Activated naive CD4-positive, alpha-beta T cell treated with anti-CD3 and anti-CD28 coated beads for 36 hours (primary cell): ENCODE data around the gene OR7A10. TPM values are rescaled to one million over a fixed set of nuclear protein-coding genes. Genes with fewer than 3 reads are reported as not detected.
"Not testable (repeated sequence)": the region's sequence is repeated elsewhere in the genome, so short reads cannot be mapped to it uniquely, and the experiment has no call there.

ENCODE experiments used
- CTCF ChIA-PET: fragments of 350-600 bp; sonication (Branson Sonifier 250); formaldehyde crosslinking; loops from one replicate; lab custom pipeline; 2021; ENCODE audit warnings: antibody characterized with exemption; lab: Charles Lee
- DNase-seq: peaks from one replicate; pipeline ENCODE4 v3.0.0-alpha.2; 2020
- H3K27ac Mint-ChIP-seq: one replicate; pipeline ENCODE4 v1.8.0; 2021; ENCODE audit warnings: mild to moderate bottlenecking, mixed read lengths
- H3K27me3 Mint-ChIP-seq: one replicate; pipeline ENCODE4 v1.8.0; 2021; ENCODE audit warnings: low read depth, mixed read lengths
- H3K36me3 Mint-ChIP-seq: one replicate; pipeline ENCODE4 v1.8.0; 2021; ENCODE audit warnings: low read depth, mixed read lengths
- H3K4me1 Mint-ChIP-seq: one replicate; pipeline ENCODE4 v1.8.0; 2021; ENCODE audit warnings: low read depth, mixed read lengths
- H3K4me3 Mint-ChIP-seq: one replicate; pipeline ENCODE4 v1.8.0; 2021; ENCODE audit warnings: mild to moderate bottlenecking, moderate library complexity, mixed read lengths
- H3K9me3 Mint-ChIP-seq: one replicate; pipeline ENCODE4 v1.8.0; 2021; ENCODE audit warnings: mixed read lengths
- intact Hi-C: fragments of 100-400 bp; cut with micrococcal nuclease; formaldehyde crosslinking; loops from one replicate; pipeline ENCODE4 v1.15.1; 2023
- total RNA-seq, 2 experiments: library from RNA; stranded (reverse); gene quantifications; one replicate each; pipeline ENCODE4 v1.2.3, GENCODE V29; 2021

Gene OR7A10
- total RNA-seq, 2 experiments from 2014 or later = not detected

DNA sequence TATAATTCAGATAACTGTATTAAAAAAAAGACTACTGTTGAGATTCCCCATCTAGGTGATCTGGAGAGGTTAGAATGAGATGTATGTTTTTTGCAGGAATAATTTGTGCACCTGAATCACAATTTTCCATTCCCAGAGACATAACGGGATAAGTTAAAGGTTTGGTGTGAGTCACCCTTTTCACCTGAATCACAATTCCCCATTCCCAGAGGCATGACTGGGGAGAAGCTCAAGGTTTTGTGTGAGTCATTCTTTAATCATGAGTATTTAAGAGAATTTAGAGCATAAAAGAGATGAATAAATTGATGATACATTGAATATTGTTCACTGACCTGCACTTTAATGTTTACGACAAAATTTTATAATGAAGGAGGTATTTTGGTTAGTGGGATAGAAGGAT is 22.7 kb downstream of the OR7A10 start:
- Mint-ChIP-seq H3K4me3 (no peak overlapping the region), H3K27me3 (peaks cover 39% of the 10 kb centered on the region), H3K27ac (no peak overlapping the region), H3K36me3 (no peaks in the 10 kb centered on the region), H3K9me3 (no peaks in the 10 kb centered on the region), H3K4me1 (no peaks in the 10 kb centered on the region)
- DNase-seq = no peak
- intact Hi-C loops = no loop called here
- CTCF ChIA-PET = no interaction called here

DNA sequence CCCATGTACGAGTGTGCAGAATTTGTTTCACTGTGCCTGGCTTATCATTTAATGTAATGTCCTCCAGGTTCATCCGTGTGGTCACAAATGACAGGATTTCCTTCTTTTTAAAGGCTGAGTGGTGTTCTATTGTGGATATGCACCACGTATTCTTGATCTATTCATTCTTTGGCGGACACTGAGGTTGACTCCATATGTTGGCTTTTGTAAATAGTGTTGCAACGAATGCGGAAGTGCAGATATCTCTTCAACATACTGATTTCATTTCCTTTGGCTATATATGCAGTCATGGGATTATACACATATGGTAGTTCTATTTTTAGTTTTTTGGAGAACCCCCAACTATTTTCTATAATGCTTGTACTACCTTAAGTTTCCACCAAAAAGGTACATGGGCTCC is 26.8 kb downstream of the OR7A10 start:
- no peak for DNase-seq
- Mint-ChIP-seq H3K4me1 (no peaks in the 10 kb centered on the region), H3K9me3 (no peaks in the 10 kb centered on the region), H3K4me3 (no peak overlapping the region), H3K27me3 (peaks cover 33% of the 10 kb centered on the region), H3K36me3 (no peaks in the 10 kb centered on the region), H3K27ac (no peak overlapping the region)
- CTCF ChIA-PET = no interaction called here
- intact Hi-C loops = no loop called here

DNA sequence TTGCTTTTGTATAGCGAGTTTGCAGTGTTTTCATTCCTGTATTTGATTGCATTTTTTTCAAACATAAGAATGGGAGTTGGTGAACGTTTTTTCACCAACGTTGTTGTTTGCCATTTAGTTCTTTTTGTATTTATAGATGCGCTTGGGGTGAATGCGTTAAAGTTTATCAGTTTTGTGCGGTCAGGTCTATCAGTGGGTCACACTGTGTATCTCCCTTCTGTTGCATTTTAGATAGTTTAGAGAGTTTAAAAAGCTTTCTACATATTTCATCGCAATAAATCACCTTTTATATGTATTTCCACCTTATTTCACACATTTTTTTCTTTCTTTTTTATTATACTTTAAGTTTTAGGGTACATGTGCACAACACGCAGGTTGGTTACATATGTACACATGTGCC is 30.1 kb downstream of the OR7A10 start:
- no peak overlapping the region for H3K4me3 Mint-ChIP-seq
- H3K4me1 Mint-ChIP-seq = no peaks in the 10 kb centered on the region
- CTCF ChIA-PET = no interaction called here
- peaks cover 5% of the 10 kb centered on the region for H3K27me3 Mint-ChIP-seq
- H3K27ac Mint-ChIP-seq = no peak overlapping the region
- intact Hi-C loops = no loop called here
- no peak for DNase-seq
- H3K9me3 Mint-ChIP-seq = no peaks in the 10 kb centered on the region
- no peaks in the 10 kb centered on the region for H3K36me3 Mint-ChIP-seq

DNA sequence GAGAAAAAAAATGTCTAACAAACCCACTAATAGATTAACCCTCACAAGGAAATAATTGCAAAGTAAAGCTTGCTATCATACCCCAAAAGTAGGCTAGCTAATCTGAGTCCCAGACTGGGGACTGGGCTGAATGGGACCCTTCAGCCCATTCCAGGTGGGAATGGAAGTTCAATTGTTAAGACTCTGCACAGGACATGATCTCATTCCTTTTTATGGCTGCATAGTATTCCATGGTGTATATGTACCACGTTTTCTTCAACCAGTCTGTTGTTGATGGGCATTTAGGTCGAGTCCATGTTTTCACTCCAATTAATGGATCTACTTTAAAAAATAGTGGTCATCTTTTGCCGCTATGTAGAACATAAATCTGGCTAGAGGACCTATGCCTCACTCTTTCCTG is 31.7 kb downstream of the OR7A10 start:
- Mint-ChIP-seq H3K4me1 (no peaks in the 10 kb centered on the region), H3K4me3 (no peak overlapping the region), H3K27ac (no peak overlapping the region), H3K36me3 (no peaks in the 10 kb centered on the region), H3K9me3 (no peaks in the 10 kb centered on the region), H3K27me3 (peaks cover 4% of the 10 kb centered on the region)
- no peak for DNase-seq
- intact Hi-C loops = no loop called here
- CTCF ChIA-PET = no interaction called here

GRCh38 chr19:14814982-14815652 is 33.6 kb downstream of the OR7A10 start:
- Mint-ChIP-seq H3K9me3 (no peaks in the 10 kb centered on the region), H3K27ac (no peak overlapping the region), H3K4me1 (no peaks in the 10 kb centered on the region), H3K36me3 (no peaks in the 10 kb centered on the region), H3K4me3 (no peak overlapping the region), H3K27me3 (no peaks in the 10 kb centered on the region)
- CTCF ChIA-PET = no interaction called here
- intact Hi-C loops = no loop called here
- DNase-seq = no peak

DNA sequence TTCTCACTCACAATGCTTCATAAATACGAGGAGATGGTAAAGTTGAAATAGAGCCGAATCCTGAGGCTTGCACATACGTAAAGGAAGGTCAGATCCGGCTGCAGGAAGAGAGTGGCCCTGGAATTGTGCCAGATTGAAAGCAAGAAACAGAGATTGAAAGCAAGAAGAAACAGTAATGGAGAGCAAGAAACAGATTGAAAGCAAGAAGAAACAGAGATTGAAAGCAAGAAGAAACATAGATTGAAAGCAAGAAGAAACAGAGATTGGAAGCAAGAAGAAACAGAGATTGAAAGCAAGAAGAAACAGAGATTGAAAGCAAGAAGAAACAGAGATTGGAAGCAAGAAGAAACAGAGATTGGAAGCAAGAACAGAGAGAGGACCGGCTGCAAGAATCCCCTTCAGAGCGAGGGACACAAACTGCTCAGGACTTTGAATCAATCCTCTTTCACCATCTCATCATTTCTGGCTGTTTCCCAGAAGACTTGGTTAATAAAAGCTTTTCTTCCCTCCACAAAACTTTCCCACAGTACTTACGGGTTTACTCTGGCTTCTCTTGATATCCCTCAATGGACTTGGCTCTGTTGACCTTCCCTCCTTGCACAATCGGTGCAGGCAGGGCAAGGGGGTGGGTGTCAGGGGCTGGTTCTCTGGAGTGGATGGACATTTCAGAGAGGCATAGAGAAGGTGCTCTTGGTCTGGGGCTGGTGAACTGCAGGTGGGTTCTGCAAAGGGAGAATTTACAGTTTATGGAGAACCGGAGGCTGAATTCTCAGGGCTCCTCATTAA is 39.3 kb downstream of the OR7A10 start:
- no peaks in the 10 kb centered on the region for H3K36me3 Mint-ChIP-seq
- DNase-seq = no peak
- no peak overlapping the region for H3K4me3 Mint-ChIP-seq
- CTCF ChIA-PET = no interaction called here
- intact Hi-C loops = no loop called here
- H3K27ac Mint-ChIP-seq = no peak overlapping the region
- no peaks in the 10 kb centered on the region for H3K4me1 Mint-ChIP-seq
- peaks cover 13% of the 10 kb centered on the region for H3K27me3 Mint-ChIP-seq
- no peaks in the 10 kb centered on the region for H3K9me3 Mint-ChIP-seq

DNA sequence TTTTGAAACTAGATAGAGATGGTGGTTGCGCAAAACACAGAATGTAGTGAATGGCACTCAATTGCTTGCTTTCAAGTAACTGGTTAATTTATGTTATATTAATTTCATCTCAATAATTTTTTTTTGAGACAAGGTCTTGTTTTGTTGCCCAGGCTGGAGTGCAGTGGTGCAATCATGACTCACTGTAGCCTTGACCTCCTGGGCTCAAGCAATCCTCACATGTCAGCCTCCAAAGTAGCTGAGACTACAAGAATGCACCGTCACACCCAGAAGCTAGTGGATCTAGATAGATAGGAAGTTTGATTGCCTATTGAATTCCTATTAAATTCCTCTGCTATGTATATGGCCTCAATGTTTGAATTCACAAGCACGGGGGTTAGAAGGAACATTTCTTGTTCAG is 44.0 kb downstream of the OR7A10 start:
- Mint-ChIP-seq H3K36me3 (no peaks in the 10 kb centered on the region), H3K4me1 (no peaks in the 10 kb centered on the region), H3K9me3 (no peaks in the 10 kb centered on the region), H3K27me3 (peaks cover 13% of the 10 kb centered on the region), H3K4me3 (no peak overlapping the region), H3K27ac (no peak overlapping the region)
- no peak for DNase-seq
- intact Hi-C loops = no loop called here
- CTCF ChIA-PET = interaction anchor here (1.0 kb wide), 1 partner anchor 26 kb away, joined by 4 read pairs; the partner anchor contains the start of gene ADGRE2

DNA sequence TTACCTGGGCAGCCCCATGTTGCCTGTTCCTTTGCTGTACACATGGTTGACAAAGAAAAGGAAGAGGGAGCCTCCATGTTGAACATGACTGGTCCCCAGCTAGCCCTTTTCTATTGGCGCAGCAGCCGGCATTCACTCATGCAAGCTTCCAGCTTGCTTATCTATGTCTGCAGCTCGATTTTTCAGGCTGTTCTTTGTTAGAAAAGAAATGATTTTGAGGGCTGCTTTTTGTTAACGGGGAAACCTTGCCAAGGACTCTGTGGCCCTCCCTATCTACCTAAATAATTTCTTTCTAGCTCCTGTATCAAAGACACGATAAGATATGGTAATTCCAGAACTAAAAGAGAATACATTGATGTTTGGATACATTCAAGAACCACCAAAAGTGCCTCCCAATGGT is 50.0 kb downstream of the OR7A10 start:
- Mint-ChIP-seq H3K27me3 (peaks cover 2% of the 10 kb centered on the region), H3K9me3 (no peaks in the 10 kb centered on the region), H3K4me3 (no peak overlapping the region), H3K36me3 (no peaks in the 10 kb centered on the region), H3K27ac (no peak overlapping the region), H3K4me1 (no peaks in the 10 kb centered on the region)
- DNase-seq = no peak
- intact Hi-C loops = no loop called here
- CTCF ChIA-PET = no interaction called here

GRCh38 chr19:14796021-14796420 is 52.7 kb downstream of the OR7A10 start:
- no peak for DNase-seq
- Mint-ChIP-seq H3K27ac (no peak overlapping the region), H3K36me3 (no peaks in the 10 kb centered on the region), H3K27me3 (peaks cover 3% of the 10 kb centered on the region), H3K9me3 (no peaks in the 10 kb centered on the region), H3K4me1 (no peaks in the 10 kb centered on the region), H3K4me3 (no peak overlapping the region)
- intact Hi-C loops = no loop called here
- CTCF ChIA-PET = interaction anchor here (0.6 to 1.1 kb wide), 2 partner anchors 10 to 119 kb away, joined by 3 read pairs; no protein-coding TSS in a partner anchor

- H3K4me3 Mint-ChIP-seq = no peak overlapping the region
- H3K27ac Mint-ChIP-seq = no peak overlapping the region
- DNase-seq = no peak
- CTCF ChIA-PET = interaction anchor here (0.6 kb wide), 1 partner anchor 357 kb away, joined by 3 read pairs; no protein-coding TSS in a partner anchor
- no peaks in the 10 kb centered on the region for H3K4me1 Mint-ChIP-seq
- H3K36me3 Mint-ChIP-seq = no peaks in the 10 kb centered on the region
- H3K27me3 Mint-ChIP-seq = peaks cover 3% of the 10 kb centered on the region
- intact Hi-C loops = no loop called here
- no peaks in the 10 kb centered on the region for H3K9me3 Mint-ChIP-seq
Measured at GRCh38 chr19:14795078-14795721, 53.5 kb downstream of the OR7A10 start.

DNA sequence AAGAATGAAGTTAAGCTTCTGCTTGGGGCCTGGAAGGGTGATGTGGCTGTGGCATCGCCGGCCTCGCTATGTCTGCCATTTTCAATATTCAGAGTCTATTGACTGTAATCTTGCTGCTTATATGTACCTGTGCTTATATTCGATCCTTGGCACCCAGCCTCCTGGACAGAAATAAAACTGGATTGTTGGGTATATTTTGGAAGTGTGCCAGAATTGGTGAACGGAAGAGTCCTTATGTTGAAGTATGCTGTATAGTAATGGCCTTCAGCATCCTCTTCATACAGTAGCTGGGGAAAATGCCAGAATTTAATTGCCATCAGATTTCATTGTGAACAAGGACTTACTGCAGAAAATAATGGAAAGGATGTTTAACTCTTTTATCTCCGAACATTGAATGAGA is 56.5 kb downstream of the OR7A10 start:
- H3K27me3 Mint-ChIP-seq, H3K9me3 Mint-ChIP-seq, H3K4me1 Mint-ChIP-seq, DNase-seq, H3K36me3 Mint-ChIP-seq, intact Hi-C loops, H3K27ac Mint-ChIP-seq, H3K4me3 Mint-ChIP-seq, CTCF ChIA-PET: not testable (repeated sequence)
